HG03520 (cell line): ENCODE results near the gene MARVELD3.
"Not testable (repeated sequence)": the region's sequence is repeated elsewhere in the genome, so short reads cannot be mapped to it uniquely, and the experiment has no call there.

Source experiments
- ATAC-seq: cut with Tn5 transposase; IDR thresholded peaks from one replicate; pipeline ENCODE4 v1.9.1; 2021; ENCODE audit warnings: mild to moderate bottlenecking, moderate library complexity; ENCODE audit not compliant: unreplicated experiment

MARVELD3 gene

GRCh38 chr16:71626018-71626857, at the start of gene MARVELD3:
TSS of gene MARVELD3 (plus strand) at chr16:71626184. CDS start at chr16:71626230, 46 bp downstream.
- no peak for ATAC-seq

- no peak for ATAC-seq
These were observed 49.0 kb upstream of the MARVELD3 start, which contains the start of gene TAT for GRCh38 chr16:71576971-71577370. TSS of gene TAT (minus strand) at chr16:71577092. CDS start at chr16:71576415, 677 bp downstream.

GRCh38 chr16:71582553-71582848, 43.5 kb upstream of the MARVELD3 start:
- not testable (repeated sequence) for ATAC-seq

- no peak for ATAC-seq
These were observed 41.3 kb upstream of the MARVELD3 start for GRCh38 chr16:71584543-71585317.

GRCh38 chr16:71585318-71585703, 40.7 kb upstream of the MARVELD3 start:
- ATAC-seq = no peak

- not testable (repeated sequence) for ATAC-seq
These were observed 36.6 kb upstream of the MARVELD3 start for GRCh38 chr16:71589334-71589733.

- ATAC-seq = not testable (repeated sequence)
These were observed 35.9 kb upstream of the MARVELD3 start for GRCh38 chr16:71590071-71590470.

- ATAC-seq = no peak
These were observed 35.4 kb upstream of the MARVELD3 start for GRCh38 chr16:71590584-71590983.

- ATAC-seq = no peak
These were observed 34.1 kb upstream of the MARVELD3 start for GRCh38 chr16:71591917-71592316.

GRCh38 chr16:71593048-71593999, 32.7 kb upstream of the MARVELD3 start:
- no peak for ATAC-seq

- no peak for ATAC-seq
These were observed 31.9 kb upstream of the MARVELD3 start for GRCh38 chr16:71594000-71594646.

GRCh38 chr16:71595340-71595826, 30.6 kb upstream of the MARVELD3 start:
- ATAC-seq = not testable (repeated sequence)

- ATAC-seq = not testable (repeated sequence)
These were observed 27.6 kb upstream of the MARVELD3 start for GRCh38 chr16:71598426-71598825.

- no peak for ATAC-seq
These were observed 25.2 kb upstream of the MARVELD3 start for GRCh38 chr16:71600822-71601221.

GRCh38 chr16:71609066-71609465, 16.9 kb upstream of the MARVELD3 start:
- no peak for ATAC-seq

- ATAC-seq = no peak
These were observed 15.5 kb upstream of the MARVELD3 start for GRCh38 chr16:71610447-71610846.

GRCh38 chr16:71610936-71611871, 14.8 kb upstream of the MARVELD3 start:
- no peak for ATAC-seq

- ATAC-seq = not testable (repeated sequence)
These were observed 11.0 kb upstream of the MARVELD3 start for GRCh38 chr16:71614956-71615355.

- ATAC-seq = no peak
These were observed 7.6 kb upstream of the MARVELD3 start for GRCh38 chr16:71618429-71618828.
